SU-DHL-6 (cell line): ENCODE results near the gene CHST5.
"Not testable (repeated sequence)": the region's sequence is repeated elsewhere in the genome, so short reads cannot be mapped to it uniquely, and the experiment has no call there.

Experiments used
- H2AFZ ChIP-seq: fragments of 200-600 bp; sonication (generic); 2 replicates; pipeline ENCODE4 v1.6.1; 2014; ENCODE audit warnings: low read depth, mild to moderate bottlenecking, moderate library complexity, mixed read lengths, antibody characterized with exemption, low read length; ENCODE audit not compliant: severe bottlenecking
- H3F3A ChIP-seq: fragments of 200-600 bp; shearing (Covaris generic); 2 replicates; pipeline ENCODE4 v1.6.0; 2016; ENCODE audit warnings: antibody characterized with exemption, mild to moderate bottlenecking; ENCODE audit not compliant: insufficient read depth
- H3K27ac ChIP-seq: fragments of 200-600 bp; sonication (generic); 2 replicates; pipeline ENCODE4 v1.5.1; 2016; ENCODE audit warnings: low read depth, mild to moderate bottlenecking, low read length, moderate library complexity, mixed read lengths
- H3K27me3 ChIP-seq: fragments of 200-600 bp; sonication (generic), shearing (Covaris generic); 2 replicates; pipeline ENCODE4 v1.6.0; 2014; ENCODE audit warnings: mild to moderate bottlenecking, low read length
- H3K36me3 ChIP-seq: fragments of 200-600 bp; sonication (generic); 2 replicates; pipeline ENCODE4 v1.6.1; 2014; ENCODE audit warnings: mild to moderate bottlenecking, low read length, mixed read lengths
- H3K4me2 ChIP-seq: fragments of 300-600, 200-600 bp; shearing (Covaris generic), sonication (generic); 2 replicates; pipeline ENCODE4 v1.6.0; 2014; ENCODE audit warnings: low read length, low read depth, mild to moderate bottlenecking; ENCODE audit not compliant: poor library complexity, severe bottlenecking
- H3K4me3 ChIP-seq: fragments of 200-600 bp; sonication (generic); 2 replicates; pipeline ENCODE4 v1.5.1; 2014; ENCODE audit warnings: antibody characterized with exemption, low read length, mild to moderate bottlenecking, mixed read lengths; ENCODE audit not compliant: insufficient read depth, poor library complexity, severe bottlenecking
- H3K79me2 ChIP-seq: fragments of 200-600 bp; sonication (generic); 2 replicates; pipeline ENCODE4 v1.6.1; 2014; ENCODE audit warnings: mild to moderate bottlenecking, low read length, moderate library complexity; ENCODE audit not compliant: insufficient read depth
- H3K9ac ChIP-seq: fragments of 200-600 bp; sonication (generic); 2 replicates; pipeline ENCODE4 v1.7.0; 2014; ENCODE audit warnings: mild to moderate bottlenecking, low read length
- H3K9me2 ChIP-seq: fragments of 200-600 bp; sonication (generic); replicated peaks from 2 replicates; pipeline ENCODE4 v1.6.1; 2014; ENCODE audit warnings: low read length; ENCODE audit not compliant: insufficient read depth
- H3K9me3 ChIP-seq: fragments of 200-600 bp; sonication (generic); 2 replicates; pipeline ENCODE4 v1.6.1; 2014; ENCODE audit warnings: low read length, mixed read lengths; ENCODE audit not compliant: insufficient read depth
- H4K20me1 ChIP-seq: fragments of 200-600 bp; sonication (generic); 2 replicates; pipeline ENCODE4 v1.6.1; 2014; ENCODE audit warnings: low read depth, mild to moderate bottlenecking, antibody characterized with exemption, low read length, moderate library complexity, mixed read lengths
- EZH2phosphoT487 ChIP-seq: fragments of 200-600 bp; sonication (generic), shearing (Covaris generic); conservative IDR thresholded peaks from 2 replicates; pipeline ENCODE4 v1.6.1; 2018; ENCODE audit warnings: mild to moderate bottlenecking, antibody characterized with exemption, low read length, moderate library complexity, mixed read lengths
- TF ChIP-seq, protein P1 (sequence below): fragments of 200-600 bp; sonication (generic); IDR thresholded peaks from one replicate; pipeline ENCODE4 v1.5.1; 2017; ENCODE audit warnings: antibody characterized with exemption, mild to moderate bottlenecking, low read length, moderate library complexity; ENCODE audit not compliant: insufficient read depth, poor library complexity, severe bottlenecking

CHST5 gene

DNA sequence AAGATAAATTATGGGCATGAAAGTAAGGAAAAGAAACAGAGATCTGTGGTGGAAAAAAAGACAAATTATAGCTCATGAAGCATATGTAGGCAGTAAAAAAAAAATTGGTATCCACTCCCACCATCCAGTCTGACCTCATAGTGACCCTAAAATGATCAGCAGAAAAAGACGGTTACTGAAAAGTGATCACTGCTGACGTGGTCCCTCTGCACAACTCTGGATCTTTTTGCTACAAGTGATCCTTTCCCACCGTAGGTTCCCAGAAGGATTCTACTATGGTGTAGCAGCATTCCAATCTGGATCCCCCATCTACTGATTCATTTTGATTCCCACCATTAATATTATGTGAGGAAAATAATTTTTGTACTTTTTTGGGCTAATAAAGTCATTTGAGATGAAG lies 29.8 kb downstream of the CHST5 start:
- Histone ChIP-seq H3K9ac (no peak overlapping the region), H3K79me2 (no peaks in the 10 kb centered on the region), H3K9me3 (no peaks in the 10 kb centered on the region), H3F3A (no peaks in the 10 kb centered on the region), H3K9me2 (no peaks in the 10 kb centered on the region), H4K20me1 (no peaks in the 10 kb centered on the region), H3K36me3 (no peaks in the 10 kb centered on the region), H3K27ac (no peak overlapping the region), H3K4me3 (no peak overlapping the region), H3K4me2 (no peak overlapping the region), H3K27me3 (no peaks in the 10 kb centered on the region), H2AFZ (no peak overlapping the region)
- no peak for TF ChIP-seq EZH2phosphoT487
- TF ChIP-seq, protein P1, sequence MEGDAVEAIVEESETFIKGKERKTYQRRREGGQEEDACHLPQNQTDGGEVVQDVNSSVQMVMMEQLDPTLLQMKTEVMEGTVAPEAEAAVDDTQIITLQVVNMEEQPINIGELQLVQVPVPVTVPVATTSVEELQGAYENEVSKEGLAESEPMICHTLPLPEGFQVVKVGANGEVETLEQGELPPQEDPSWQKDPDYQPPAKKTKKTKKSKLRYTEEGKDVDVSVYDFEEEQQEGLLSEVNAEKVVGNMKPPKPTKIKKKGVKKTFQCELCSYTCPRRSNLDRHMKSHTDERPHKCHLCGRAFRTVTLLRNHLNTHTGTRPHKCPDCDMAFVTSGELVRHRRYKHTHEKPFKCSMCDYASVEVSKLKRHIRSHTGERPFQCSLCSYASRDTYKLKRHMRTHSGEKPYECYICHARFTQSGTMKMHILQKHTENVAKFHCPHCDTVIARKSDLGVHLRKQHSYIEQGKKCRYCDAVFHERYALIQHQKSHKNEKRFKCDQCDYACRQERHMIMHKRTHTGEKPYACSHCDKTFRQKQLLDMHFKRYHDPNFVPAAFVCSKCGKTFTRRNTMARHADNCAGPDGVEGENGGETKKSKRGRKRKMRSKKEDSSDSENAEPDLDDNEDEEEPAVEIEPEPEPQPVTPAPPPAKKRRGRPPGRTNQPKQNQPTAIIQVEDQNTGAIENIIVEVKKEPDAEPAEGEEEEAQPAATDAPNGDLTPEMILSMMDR, result no peak

DNA sequence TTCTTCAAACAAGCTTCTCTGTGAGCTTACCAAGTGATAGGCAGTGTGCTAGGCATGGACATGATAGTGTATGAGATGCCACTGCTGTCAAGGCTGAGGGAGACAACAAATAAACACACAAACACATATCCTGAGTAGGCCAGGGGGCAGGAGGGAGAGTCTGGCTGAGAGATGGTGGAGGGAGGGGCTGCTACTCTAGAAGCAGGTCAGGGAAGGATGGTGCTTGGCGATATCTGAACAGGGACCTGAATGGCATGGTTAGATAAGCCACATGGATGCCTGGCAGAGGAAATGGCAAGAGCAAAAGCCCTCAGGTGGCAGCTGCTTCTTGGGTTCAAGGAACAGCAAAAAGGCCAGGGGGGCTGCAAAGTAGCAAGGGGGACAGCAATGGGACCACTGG lies 32.1 kb downstream of the CHST5 start:
- H3K27ac ChIP-seq, result no peak overlapping the region
- no peak overlapping the region for H3K4me3 ChIP-seq
- H3K9me3 ChIP-seq, result no peaks in the 10 kb centered on the region
- H3K4me2 ChIP-seq, result no peak overlapping the region
- no peaks in the 10 kb centered on the region for H3F3A ChIP-seq
- H3K9ac ChIP-seq, result no peak overlapping the region
- no peaks in the 10 kb centered on the region for H3K9me2 ChIP-seq
- no peaks in the 10 kb centered on the region for H4K20me1 ChIP-seq
- no peak for TF ChIP-seq EZH2phosphoT487
- TF ChIP-seq, protein P1, result no peak
- H3K27me3 ChIP-seq, result no peaks in the 10 kb centered on the region
- H3K36me3 ChIP-seq, result no peaks in the 10 kb centered on the region
- H3K79me2 ChIP-seq, result no peaks in the 10 kb centered on the region
- H2AFZ ChIP-seq, result no peak overlapping the region

DNA sequence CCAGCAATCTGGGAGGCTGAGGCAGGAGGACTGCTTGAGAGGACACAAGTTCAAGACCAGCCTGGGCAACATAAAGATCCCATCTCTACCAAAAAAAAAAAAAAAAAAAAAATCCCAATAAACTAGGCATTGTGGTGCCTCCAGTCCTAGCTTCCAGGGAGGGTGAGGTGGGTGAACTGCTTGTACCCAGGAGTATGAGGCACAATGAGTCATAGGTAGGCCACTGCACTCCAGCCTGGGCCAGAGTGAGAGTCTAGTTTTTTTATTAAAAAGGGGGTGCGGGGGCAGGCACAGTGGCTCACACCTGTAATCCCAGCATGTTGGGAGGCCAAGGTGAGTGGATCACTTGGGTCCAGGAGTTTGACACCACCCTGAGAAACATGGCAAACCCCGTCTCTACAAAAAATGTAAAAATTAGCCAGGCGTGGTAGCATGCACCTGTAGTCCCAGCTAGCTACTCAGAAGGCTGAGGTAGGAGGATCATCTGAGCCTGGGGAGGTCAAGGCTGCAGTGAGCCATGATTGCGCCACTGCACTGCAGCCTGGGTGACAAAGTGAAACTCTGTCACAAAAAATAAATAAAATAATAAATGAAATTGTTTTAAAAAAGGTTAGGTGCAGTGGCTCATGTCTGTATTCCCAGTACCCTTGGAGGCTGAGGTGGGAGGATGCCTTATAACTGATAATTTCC lies 32.8 kb downstream of the CHST5 start:
- no peaks in the 10 kb centered on the region for H3K36me3 ChIP-seq
- H3K4me3 ChIP-seq, result no peak overlapping the region
- H3K9ac ChIP-seq, result no peak overlapping the region
- TF ChIP-seq, protein P1, result no peak
- TF ChIP-seq EZH2phosphoT487, result no peak
- H2AFZ ChIP-seq, result no peak overlapping the region
- no peaks in the 10 kb centered on the region for H3K27me3 ChIP-seq
- no peak overlapping the region for H3K4me2 ChIP-seq
- no peaks in the 10 kb centered on the region for H3K9me2 ChIP-seq
- no peaks in the 10 kb centered on the region for H4K20me1 ChIP-seq
- H3K9me3 ChIP-seq, result no peaks in the 10 kb centered on the region
- H3F3A ChIP-seq, result no peaks in the 10 kb centered on the region
- H3K79me2 ChIP-seq, result no peaks in the 10 kb centered on the region
- H3K27ac ChIP-seq, result no peak overlapping the region

DNA sequence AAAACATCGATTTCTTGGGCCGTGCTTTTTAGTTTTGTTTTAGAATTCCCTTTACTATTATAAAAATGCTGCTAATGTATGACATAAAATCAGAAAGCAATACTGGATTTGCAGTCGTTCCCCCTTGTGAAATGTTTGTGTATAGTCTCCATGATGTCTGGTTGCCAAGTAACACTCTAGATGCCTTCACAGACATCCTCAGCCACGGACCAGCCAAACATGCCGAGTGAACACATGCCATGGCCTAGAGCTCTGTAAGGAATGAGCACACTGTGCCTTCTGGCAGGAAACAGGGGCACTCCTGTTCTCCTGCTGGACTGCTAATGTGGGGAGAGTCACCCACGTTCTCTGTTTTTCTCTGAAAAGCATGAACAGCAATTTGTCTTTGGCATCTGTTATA lies 34.1 kb downstream of the CHST5 start:
- H3K27ac ChIP-seq, H3K9me2 ChIP-seq, H3K27me3 ChIP-seq, H4K20me1 ChIP-seq, H2AFZ ChIP-seq, H3K9ac ChIP-seq, H3K9me3 ChIP-seq, H3K4me2 ChIP-seq, H3K79me2 ChIP-seq, H3K4me3 ChIP-seq, H3F3A ChIP-seq, H3K36me3 ChIP-seq: not testable (repeated sequence)
